H1 (cell line): ENCODE measurements around the gene EIF4A3. TPM values are rescaled to one million over a fixed set of nuclear protein-coding genes. Genes with fewer than 3 reads are reported as not detected.

ENCODE experiments used
- CTCF ChIA-PET: fragments of 300-600 bp; sonication (Branson Sonifier 250); formaldehyde crosslinking; loops from one replicate; lab custom pipeline; 2021; ENCODE audit not compliant: partially characterized antibody; lab: Charles Lee
- POLR2A ChIA-PET: fragments of 300-600 bp; sonication (Branson Sonifier 250); formaldehyde crosslinking; loops from one replicate; lab custom pipeline; 2021; ENCODE audit warnings: inconsistent platforms; ENCODE audit not compliant: partially characterized antibody; lab: Charles Lee
- DNase-seq, 2 experiments: peaks; one replicate each; pipeline versions ENCODE4 v3.0.0 to v3.0.0-alpha.2; 2010 to 2022; ENCODE audit warnings: low spot score in 2 of 2, low read depth in 1 of 2, mixed read lengths in 1 of 2
- FAIRE-seq: peaks from 2 replicates; lab custom pipeline; 2011; peaks lifted over from hg19 to GRCh38; lab: Jason Lieb, UNC
- H2AFZ ChIP-seq: 2 replicates; pipeline ENCODE4 v1.8.1; 2012; ENCODE audit warnings: low read length, inconsistent platforms
- H2AK5ac ChIP-seq: 2 replicates; pipeline ENCODE4 v1.6.1; 2013; ENCODE audit warnings: low read depth, low read length
- H2BK120ac ChIP-seq: replicated peaks from 2 replicates; pipeline ENCODE3; 2013; ENCODE audit warnings: low read depth, low read length, inconsistent platforms
- H2BK12ac ChIP-seq: 2 replicates; pipeline ENCODE4 v1.6.1; 2013; ENCODE audit warnings: low read depth, low read length
- H2BK15ac ChIP-seq: 2 replicates; pipeline ENCODE4 v1.6.1; 2013; ENCODE audit warnings: low read length
- H2BK20ac ChIP-seq: 2 replicates; pipeline ENCODE4 v1.6.1; 2013; ENCODE audit warnings: low read length
- H2BK5ac ChIP-seq: 2 replicates; pipeline ENCODE4 v1.6.1; 2013; ENCODE audit warnings: low read depth, low read length
- H3K14ac ChIP-seq: 2 replicates; pipeline ENCODE4 v1.6.1; 2013; ENCODE audit warnings: inconsistent platforms; ENCODE audit not compliant: insufficient read length
- H3K18ac ChIP-seq: 2 replicates; pipeline ENCODE4 v1.6.1; 2013; ENCODE audit warnings: low read length; ENCODE audit errors: extremely low read depth
- H3K23ac ChIP-seq: 2 replicates; pipeline ENCODE4 v1.6.1; 2013; ENCODE audit warnings: inconsistent platforms; ENCODE audit not compliant: insufficient read length
- H3K23me2 ChIP-seq: 2 replicates; pipeline ENCODE4 v1.6.1; 2013; ENCODE audit warnings: low read depth, low read length
- H3K27ac ChIP-seq: 2 replicates; pipeline ENCODE4 v1.6.1; 2011; ENCODE audit warnings: low read depth, low read length, inconsistent platforms
- H3K27me3 ChIP-seq, 4 experiments: replicated peaks in 1 of 4; 1 replicate in 1 of 4; 2 replicates in 3 of 4; pipeline versions ENCODE4 v1.6.1 to v1.8.1; 2011 to 2013; ENCODE audit warnings: low read length in 3 of 4, mild to moderate bottlenecking in 3 of 4, inconsistent platforms in 2 of 4, mixed read lengths in 2 of 4, moderate library complexity in 1 of 4; ENCODE audit not compliant: control insufficient read depth in 3 of 4, insufficient read depth in 3 of 4; ENCODE audit errors: extremely low read depth in 1 of 4
- H3K36me3 ChIP-seq, 4 experiments: 2 replicates each; pipeline versions ENCODE4 v1.6.1 to v1.8.1; 2011 to 2013; ENCODE audit warnings: mild to moderate bottlenecking in 4 of 4, low read length in 3 of 4, moderate library complexity in 2 of 4, control low read depth in 1 of 4, inconsistent platforms in 1 of 4; ENCODE audit not compliant: insufficient read depth in 4 of 4, control insufficient read depth in 2 of 4
- H3K4ac ChIP-seq: replicated peaks from 2 replicates; pipeline ENCODE3; 2013; ENCODE audit warnings: low read length, low read depth, mixed read lengths, inconsistent platforms; ENCODE audit not compliant: insufficient read length
- H3K4me1 ChIP-seq, 4 experiments: replicated peaks in 1 of 4; 1 replicate in 1 of 4; 2 replicates in 3 of 4; pipeline versions ENCODE4 v1.6.1 to v1.8.1; 2011 to 2013; ENCODE audit warnings: low read length in 3 of 4, inconsistent platforms in 2 of 4, mixed read lengths in 1 of 4; ENCODE audit not compliant: insufficient read depth in 4 of 4, control insufficient read depth in 3 of 4
- H3K4me2 ChIP-seq, 2 experiments: 2 replicates each; pipeline versions ENCODE4 v1.6.1 to v1.8.1; 2011 to 2013; ENCODE audit warnings: low read depth in 2 of 2, low read length in 2 of 2, control low read depth in 1 of 2, inconsistent platforms in 1 of 2, mild to moderate bottlenecking in 1 of 2; ENCODE audit not compliant: insufficient read depth in 1 of 2
- H3K4me3 ChIP-seq, 4 experiments: fragments of 200-600, 300-600 bp in 1 of 4; sonication (generic), shearing (Covaris generic), sonication (Bioruptor Twin) in 1 of 4; 2 replicates each; pipeline versions ENCODE4 v1.5.1 to v1.8.1; 2011 to 2016; ENCODE audit warnings: low read length in 4 of 4, low read depth in 3 of 4, control low read depth in 2 of 4, inconsistent platforms in 2 of 4, mild to moderate bottlenecking in 2 of 4, mixed read lengths in 1 of 4, moderate library complexity in 1 of 4; ENCODE audit not compliant: insufficient read depth in 2 of 4; ENCODE audit errors: extremely low read depth in 1 of 4
- H3K56ac ChIP-seq: replicated peaks from 2 replicates; pipeline ENCODE3; 2013; ENCODE audit warnings: low read depth, mild to moderate bottlenecking, mixed read lengths, low read length, inconsistent platforms; ENCODE audit not compliant: insufficient read length
- H3K79me1 ChIP-seq: 2 replicates; pipeline ENCODE4 v1.6.1; 2013; ENCODE audit warnings: low read depth, low read length, control low read depth
- H3K79me2 ChIP-seq, 2 experiments: 2 replicates each; pipeline versions ENCODE4 v1.6.1 to v1.8.1; 2012 to 2013; ENCODE audit warnings: low read length in 2 of 2, mild to moderate bottlenecking in 2 of 2, inconsistent platforms in 1 of 2; ENCODE audit not compliant: insufficient read depth in 2 of 2, control insufficient read depth in 1 of 2
- H3K9ac ChIP-seq, 4 experiments: replicated peaks in 1 of 4; 1 replicate in 1 of 4; 2 replicates in 3 of 4; pipeline versions ENCODE4 v1.6.1 to v1.8.1; 2011 to 2013; ENCODE audit warnings: low read depth in 3 of 4, low read length in 3 of 4, control low read depth in 2 of 4, mild to moderate bottlenecking in 2 of 4, moderate library complexity in 2 of 4, inconsistent platforms in 1 of 4; ENCODE audit errors: extremely low read depth in 1 of 4
- H3K9me3 ChIP-seq, 2 experiments: 2 replicates each; pipeline versions ENCODE4 v1.6.1 to v1.8.1; 2012 to 2013; ENCODE audit warnings: mild to moderate bottlenecking in 2 of 2, moderate library complexity in 2 of 2, control low read depth in 1 of 2, inconsistent platforms in 1 of 2, low read depth in 1 of 2, low read length in 1 of 2, mixed read lengths in 1 of 2; ENCODE audit not compliant: insufficient read depth in 2 of 2
- H4K20me1 ChIP-seq, 2 experiments: replicated peaks in 1 of 2; 2 replicates each; pipeline versions ENCODE3 to v1.8.1; 2011 to 2013; ENCODE audit warnings: inconsistent platforms in 2 of 2, low read length in 2 of 2, mild to moderate bottlenecking in 1 of 2; ENCODE audit not compliant: insufficient read depth in 2 of 2, control insufficient read depth in 1 of 2
- H4K5ac ChIP-seq: 2 replicates; pipeline ENCODE4 v1.6.1; 2013; ENCODE audit warnings: low read length, low read depth, mixed read lengths, inconsistent platforms; ENCODE audit not compliant: insufficient read length
- H4K8ac ChIP-seq: 2 replicates; pipeline ENCODE4 v1.8.0; 2013; ENCODE audit warnings: mild to moderate bottlenecking, moderate library complexity, low read length, inconsistent platforms; ENCODE audit not compliant: insufficient read depth; ENCODE audit errors: extremely low read depth
- H4K91ac ChIP-seq: replicated peaks from 2 replicates; pipeline ENCODE3; 2013; ENCODE audit warnings: low read length, mixed read lengths, inconsistent platforms; ENCODE audit not compliant: insufficient read length
- BCL11A ChIP-seq, 2 experiments: IDR thresholded peaks; one replicate each; pipeline ENCODE4 v1.6.1; 2011; ENCODE audit warnings: low read depth in 2 of 2, low read length in 2 of 2, mild to moderate bottlenecking in 2 of 2
- CBX8 ChIP-seq: fragments of 300-800, 300-1000 bp; sonication (generic); IDR thresholded peaks from 2 replicates; pipeline ENCODE4 v1.7.1; 2016; ENCODE audit warnings: low read depth, low read length, borderline replicate concordance
- CHD1 ChIP-seq: IDR thresholded peaks from 2 replicates; pipeline ENCODE4 v1.6.1; 2012; ENCODE audit warnings: low read depth, low read length, improper control_type of control experiment
- E2F6 ChIP-seq: IDR thresholded peaks from 2 replicates; pipeline ENCODE4 v1.6.1; 2012; ENCODE audit warnings: inconsistent platforms
- JUND ChIP-seq: IDR thresholded peaks from 2 replicates; pipeline ENCODE4 v1.6.1; 2011; ENCODE audit warnings: mild to moderate bottlenecking, improper control_type of control experiment, low read length
- KDM1A ChIP-seq: fragments of 200-600, 300-600 bp; sonication (generic); IDR thresholded peaks from 2 replicates; pipeline ENCODE4 v1.7.1; 2016; ENCODE audit warnings: mild to moderate bottlenecking, low read length, borderline replicate concordance
- NANOG ChIP-seq: IDR thresholded peaks from 2 replicates; pipeline ENCODE4 v1.6.1; 2011; ENCODE audit warnings: low read length, low read depth, mild to moderate bottlenecking, inconsistent platforms; ENCODE audit not compliant: insufficient read depth, poor library complexity, severe bottlenecking
- POLR2A ChIP-seq, 2 experiments: IDR thresholded peaks; 1 replicate in 1 of 2; 2 replicates in 1 of 2; pipeline ENCODE4 v1.6.1; 2011; ENCODE audit warnings: low read depth in 2 of 2, low read length in 2 of 2, mild to moderate bottlenecking in 2 of 2; ENCODE audit errors: control extremely low read depth in 1 of 2
- POU5F1 ChIP-seq: IDR thresholded peaks from 2 replicates; pipeline ENCODE4 v1.6.1; 2011; ENCODE audit warnings: low read depth, mild to moderate bottlenecking, low read length, moderate library complexity
- RNF2 ChIP-seq: fragments of 200-900, 300-1000 bp; sonication (generic); IDR thresholded peaks from 2 replicates; pipeline ENCODE4 v1.7.1; 2016; ENCODE audit warnings: borderline replicate concordance, low read depth, mild to moderate bottlenecking, antibody characterized with exemption, low read length; ENCODE audit not compliant: poor library complexity, severe bottlenecking; ENCODE audit errors: missing control alignments
- RXRA ChIP-seq: IDR thresholded peaks from 2 replicates; pipeline ENCODE4 v1.6.1; 2011; ENCODE audit warnings: low read depth, mild to moderate bottlenecking, low read length, moderate library complexity; ENCODE audit not compliant: insufficient read depth
- TCF12 ChIP-seq: IDR thresholded peaks from 2 replicates; pipeline ENCODE4 v1.6.1; 2011; ENCODE audit warnings: low read depth, mild to moderate bottlenecking, low read length
- YY1 ChIP-seq: IDR thresholded peaks from 2 replicates; pipeline ENCODE4 v1.6.1; 2011; ENCODE audit warnings: low read depth, mild to moderate bottlenecking, low read length
- ZNF274 ChIP-seq: IDR thresholded peaks from 2 replicates; pipeline ENCODE4 v1.7.0; 2012; ENCODE audit warnings: low read length, borderline replicate concordance; ENCODE audit errors: extremely low read depth
- WGBS, 2 experiments: shearing (Covaris generic) in 1 of 2; methylation state at CpG; one replicate each; pipeline versions ENCODE4 v1.1.6 to v1.1.7; 2013 to 2015; ENCODE audit warnings: low lambda C conversion rate in 2 of 2, mixed read lengths in 2 of 2, inconsistent platforms in 1 of 2, low coverage in 1 of 2, missing lambda C conversion rate in 1 of 2; ENCODE audit not compliant: insufficient replicate concordance in 2 of 2, insufficient coverage in 1 of 2, insufficient read length in 1 of 2; ENCODE audit errors: extremely low coverage in 1 of 2, missing lambda C conversion rate in 1 of 2; 5-methylcytosine and 5-hydroxymethylcytosine counted together
- polyA plus RNA-seq, 7 experiments: library from polyadenylated mRNA; depleted of rRNA in 3 of 7; stranded (reverse) in 5 of 7; unstranded in 2 of 7; fragments of >200 nt in 5 of 7; fragments of 200-250 nt in 2 of 7; gene quantifications; 1 replicate in 5 of 7; 2 replicates in 1 of 7; 4 replicates in 1 of 7; pipeline versions ENCODE4 v1.2.1 to v1.2.3, GENCODE V29; 2011 to 2013; ENCODE audit warnings: missing spikeins in 2 of 7, mixed read lengths in 2 of 7
- total RNA-seq: library from RNA; stranded (reverse); fragmentation: NEBNext Ultra II Directional; extraction: Animal tissue kit (Norgen Biotek cat#: 25700); gene quantifications from 2 replicates; pipeline ENCODE4 v1.2.1, GENCODE V29; 2021

The EIF4A3 gene
- total and polyA plus RNA-seq, 2 of the 8 experiments (the other 6 are each of a cell fraction or from before 2014, with no cell fraction given), result 142 to 146 TPM

- Histone ChIP-seq H3K27me3 (no peaks in the 10 kb centered on the region), H2BK12ac (no peak overlapping the region), H4K8ac (no peak overlapping the region; the same call in 1 of the 2 replicates), H2BK15ac (no peak overlapping the region), H3K23ac (no peak overlapping the region), H3K56ac (no peak overlapping the region), H3K18ac (no peak overlapping the region), H3K79me1 (no peaks in the 10 kb centered on the region), H3K9me3 (no peaks in the 10 kb centered on the region), H3K4me3 (no peak overlapping the region), H4K5ac (no peak overlapping the region), H3K23me2 (no peaks in the 10 kb centered on the region), H4K20me1 (no peaks in the 10 kb centered on the region), H4K91ac (no peak overlapping the region), H3K14ac (no peak overlapping the region), H2BK5ac (no peak overlapping the region), H2AK5ac (no peak overlapping the region), H3K4me2 (no peak overlapping the region), H2BK120ac (no peak overlapping the region), H3K36me3 (no peaks in the 10 kb centered on the region), H3K79me2 (no peaks in the 10 kb centered on the region), H3K4me1 (peaks cover 0 to 4% (median 1%) of the 10 kb centered on the region in 4 experiments; a peak in 4 of 7 replicates), H3K27ac (no peak overlapping the region), H2BK20ac (no peak overlapping the region), H3K4ac (no peak overlapping the region), H2AFZ (no peak overlapping the region), H3K9ac (no peak overlapping the region)
- 81% methylated on average over 11 of the region's 11 CpGs; no CpG with 5 or more reads in 1 of the 2 experiments for WGBS, 2 experiments
- no peak for DNase-seq
- FAIRE-seq, result no peak
- CTCF ChIA-PET, result interaction anchor here (0.6 to 3.3 kb wide), 14 partner anchors 9 to 251 kb away, joined by 3 to 20 read pairs (median 4); partner anchors contain the start of gene GAA
- POLR2A ChIA-PET, result interaction anchor here (1.3 to 2.2 kb wide), 3 partner anchors 18 to 38 kb away, joined by 3 to 8 read pairs (median 7); no protein-coding TSS in a partner anchor
- TF ChIP-seq ZNF274 (no peak), JUND (no peak), CHD1 (no peak), RXRA (no peak), TCF12 (no peak), YY1 (no peak), NANOG (no peak), KDM1A (no peak), POLR2A (IDR thresholded peaks at IDR 0.05; ENCODE audit: control extremely low read depth in 1 of 2, low read depth in 2 of 2, low read length in 2 of 2) (no peak), RNF2 (no peak), BCL11A (IDR thresholded peaks at IDR 0.05; ENCODE audit: low read depth in 2 of 2, low read length in 2 of 2) (no peak), POU5F1 (no peak), E2F6 (no peak), CBX8 (no peak)
Measured at GRCh38 chr17:80086616-80087015, 60.3 kb downstream of the EIF4A3 start.
